Panc1 (cell line): Measurements from ENCODE around the gene MADCAM1. TPM values are rescaled to one million over a fixed set of nuclear protein-coding genes. Genes with fewer than 3 reads are reported as not detected.

Experiments
- ATAC-seq: fragments of 200-7000 bp; cut with Tn5 transposase; 2 replicates; pipeline ENCODE4 v1.9.1; 2020; ENCODE audit warnings: mild to moderate bottlenecking, moderate library complexity
- BruUV-seq: library from RNA; stranded (reverse); fragments of 400-500 nt; replicated peaks from 2 replicates; lab custom pipeline; 2021; lab: Mats Ljungman, UMichigan
- CTCF ChIA-PET: fragments of 300-600 bp; sonication (Branson Sonifier 250); formaldehyde crosslinking; loops from one replicate; lab custom pipeline; 2022; ENCODE audit warnings: antibody characterized with exemption; lab: Charles Lee
- POLR2A ChIA-PET: fragments of 300-600 bp; sonication (Branson Sonifier 250); formaldehyde crosslinking; loops from one replicate; lab custom pipeline; 2022; ENCODE audit warnings: antibody characterized with exemption; lab: Charles Lee
- DNase-seq: peaks from one replicate; pipeline ENCODE4 v3.0.0-alpha.2; 2010; ENCODE audit warnings: low read depth, low spot score
- H3K27ac ChIP-seq: 2 replicates; pipeline ENCODE4 v1.5.1; 2011; ENCODE audit warnings: mild to moderate bottlenecking, low read length, inconsistent platforms
- H3K27me3 ChIP-seq: fragments of 200-500 bp; sonication (Bioruptor generic); 2 replicates; pipeline ENCODE4 v1.6.0; 2014; ENCODE audit warnings: low read length, inconsistent platforms; ENCODE audit not compliant: control insufficient read depth, insufficient read depth
- H3K36me3 ChIP-seq: fragments of 200-500 bp; sonication (Bioruptor generic); 2 replicates; pipeline ENCODE4 v1.5.1; 2014; ENCODE audit warnings: inconsistent platforms, mild to moderate bottlenecking, low read length, moderate library complexity; ENCODE audit not compliant: control insufficient read depth, insufficient read depth
- H3K4me1 ChIP-seq: 2 replicates; pipeline ENCODE4 v1.5.1; 2011; ENCODE audit warnings: inconsistent platforms, mild to moderate bottlenecking, low read length, moderate library complexity; ENCODE audit not compliant: control insufficient read depth, insufficient read depth
- H3K4me3 ChIP-seq, 2 experiments: 2 replicates each; pipeline ENCODE4 v1.5.1; 2011 to 2012; ENCODE audit warnings: low read depth in 2 of 2, low read length in 2 of 2, mild to moderate bottlenecking in 2 of 2, inconsistent platforms in 1 of 2, moderate library complexity in 1 of 2
- H3K9me3 ChIP-seq: fragments of 200-500 bp; sonication (Bioruptor generic); 2 replicates; pipeline ENCODE4 v1.5.1; 2014; ENCODE audit warnings: low read depth, mild to moderate bottlenecking, inconsistent platforms, low read length, moderate library complexity; ENCODE audit not compliant: control insufficient read depth, insufficient read depth
- CTCF ChIP-seq: fragments of 450-650 bp; IDR thresholded peaks from 2 replicates; pipeline ENCODE4 v1.5.1; 2017; ENCODE audit warnings: mild to moderate bottlenecking
- POLR2AphosphoS5 ChIP-seq: IDR thresholded peaks from 2 replicates; pipeline ENCODE4 v1.6.1; 2012; ENCODE audit warnings: mild to moderate bottlenecking, low read depth, low read length, moderate library complexity
- REST ChIP-seq, 2 experiments: IDR thresholded peaks; 2 replicates each; pipeline ENCODE4 v1.6.1; 2011 to 2012; ENCODE audit warnings: low read depth in 2 of 2, control low read depth in 1 of 2, low read length in 1 of 2, mild to moderate bottlenecking in 1 of 2, moderate library complexity in 1 of 2; ENCODE audit not compliant: insufficient read depth in 1 of 2
- SIN3A ChIP-seq: IDR thresholded peaks from 2 replicates; pipeline ENCODE4 v1.6.1; 2012; ENCODE audit warnings: low read depth, mild to moderate bottlenecking, low read length, moderate library complexity, borderline replicate concordance; ENCODE audit not compliant: insufficient read depth
- TCF7L2 ChIP-seq: IDR thresholded peaks from 2 replicates; pipeline ENCODE4 v1.6.1; 2011; ENCODE audit warnings: mild to moderate bottlenecking, low read depth, low read length, inconsistent platforms
- in situ Hi-C: cut with HindIII; loops from 2 replicates; pipeline ENCODE4 v1.10.0; 2016; ENCODE audit warnings: low sequenced_read_pairs, low pct_unique_long_range_greater_than_20kb
- intact Hi-C: fragments of 100-400 bp; cut with micrococcal nuclease; formaldehyde crosslinking; loops from one replicate; pipeline ENCODE4 v1.10.0; 2022; ENCODE audit not compliant: unreplicated experiment
- total RNA-seq: library from RNA; stranded (reverse); gene quantifications from one replicate; pipeline ENCODE4 v1.2.1, GENCODE V29; 2021; ENCODE audit not compliant: unreplicated experiment

MADCAM1 gene
- total RNA-seq, 1 experiment from 2014 or later, result 0.54 TPM

GRCh38 chr19:455031-455705 lies 41.1 kb upstream of the MADCAM1 start:
- POLR2A ChIA-PET, result no interaction called here
- ATAC-seq (no peak), DNase-seq (no peak)
- in situ Hi-C loops (no loop called here), intact Hi-C loops (no loop called here)
- Histone ChIP-seq H3K4me1 (no peaks in the 10 kb centered on the region), H3K4me3 (no peak overlapping the region), H3K27ac (no peak overlapping the region), H3K36me3 (no peaks in the 10 kb centered on the region), H3K9me3 (no peaks in the 10 kb centered on the region), H3K27me3 (no peaks in the 10 kb centered on the region)
- no peak for TF ChIP-seq REST (IDR thresholded peaks at IDR 0.05; ENCODE audit: insufficient read depth in 1 of 2, low read depth in 2 of 2, low read length in 1 of 2)
- no peak for TF ChIP-seq TCF7L2
- TF ChIP-seq POLR2AphosphoS5, result no peak
- no peak for TF ChIP-seq SIN3A
- TF ChIP-seq CTCF, result no peak
- CTCF ChIA-PET, result no interaction called here
- BruUV-seq, result no TSS peak

GRCh38 chr19:455851-456546 lies 40.3 kb upstream of the MADCAM1 start:
- no peak overlapping the region for H3K27ac ChIP-seq
- no peak overlapping the region for H3K4me3 ChIP-seq
- no peaks in the 10 kb centered on the region for H3K4me1 ChIP-seq
- ChIA-PET POLR2A (no interaction called here), CTCF (no interaction called here)
- ATAC-seq (no peak), DNase-seq (no peak)
- H3K9me3 ChIP-seq, result no peaks in the 10 kb centered on the region
- intact Hi-C loops (no loop called here), in situ Hi-C loops (no loop called here)
- H3K27me3 ChIP-seq, result no peaks in the 10 kb centered on the region
- TF ChIP-seq TCF7L2 (no peak), REST (IDR thresholded peaks at IDR 0.05; ENCODE audit: insufficient read depth in 1 of 2, low read depth in 2 of 2, low read length in 1 of 2) (no peak), CTCF (no peak), SIN3A (no peak), POLR2AphosphoS5 (no peak)
- H3K36me3 ChIP-seq, result no peaks in the 10 kb centered on the region
- no TSS peak for BruUV-seq
